NCI-H2081 treated with DMSO at 0.1 percent for 48 hours (cell line): ENCODE results near the gene DNMT3L.

Experiments used
- DNase-seq: peaks from one replicate; lab custom pipeline; 2025; lab: John Stamatoyannopoulos, UW

The DNMT3L gene

DNA sequence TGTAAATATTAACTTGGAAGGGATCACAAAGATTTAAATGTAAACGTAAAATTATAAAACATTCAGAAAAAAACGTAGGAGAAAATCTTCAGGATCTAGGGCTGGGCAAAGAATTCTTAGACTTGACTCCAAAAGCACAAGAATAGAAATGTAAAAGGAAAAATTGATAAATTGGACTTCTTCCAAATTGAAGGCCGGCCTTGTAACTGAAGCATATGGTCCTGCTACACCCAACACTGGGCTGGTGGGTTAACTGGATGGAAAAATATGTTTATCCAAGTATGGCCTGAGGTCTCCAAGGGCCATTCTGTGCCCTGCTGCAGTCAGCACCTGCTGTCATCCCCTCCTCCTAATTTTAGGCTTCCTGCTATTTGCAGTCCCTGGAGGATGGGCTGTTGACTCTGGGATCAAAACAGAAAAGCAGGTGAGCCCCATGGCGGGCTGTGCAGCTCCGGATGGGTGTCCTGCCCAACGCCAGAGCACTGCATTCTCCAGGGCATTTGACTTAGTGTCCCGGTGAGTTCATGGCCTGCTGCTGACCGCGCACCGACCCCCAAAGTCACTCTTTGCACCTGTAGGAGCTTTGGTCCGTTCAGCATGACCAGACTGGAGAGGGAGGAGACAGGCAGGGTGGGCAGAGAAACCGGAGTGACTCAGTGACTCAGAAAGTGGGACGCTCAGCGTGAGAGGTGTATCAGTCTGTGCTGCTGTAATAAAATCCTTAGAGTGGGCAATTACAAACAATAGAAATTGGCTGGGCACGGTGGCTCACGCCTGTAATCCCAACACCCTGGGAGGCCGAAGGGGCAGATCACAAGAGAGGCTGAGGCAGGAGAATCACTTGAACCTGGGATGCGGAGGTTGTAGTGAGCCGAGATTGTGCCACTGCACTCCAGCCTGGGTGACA is 17.9 kb upstream of the DNMT3L start:
- no peak for DNase-seq

DNA sequence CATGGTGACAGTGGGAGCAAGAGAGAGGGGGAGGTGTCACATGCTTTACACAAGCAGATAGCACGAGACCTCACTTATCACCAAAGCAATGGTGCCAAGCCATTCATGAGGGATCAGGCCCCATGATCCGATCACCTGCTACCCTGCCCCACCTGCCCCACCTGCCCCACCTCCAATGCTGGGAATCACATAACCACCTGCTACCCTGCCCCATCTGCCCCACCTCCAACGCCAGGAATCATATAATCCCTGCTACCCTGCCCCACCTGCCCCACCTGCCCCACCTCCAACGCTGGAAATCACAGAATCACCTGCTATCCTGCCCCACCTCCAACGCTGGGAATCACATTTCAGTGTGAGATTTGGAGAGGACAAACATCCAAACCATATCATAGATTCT is 13.3 kb upstream of the DNMT3L start:
- DNase-seq = no peak

DNA sequence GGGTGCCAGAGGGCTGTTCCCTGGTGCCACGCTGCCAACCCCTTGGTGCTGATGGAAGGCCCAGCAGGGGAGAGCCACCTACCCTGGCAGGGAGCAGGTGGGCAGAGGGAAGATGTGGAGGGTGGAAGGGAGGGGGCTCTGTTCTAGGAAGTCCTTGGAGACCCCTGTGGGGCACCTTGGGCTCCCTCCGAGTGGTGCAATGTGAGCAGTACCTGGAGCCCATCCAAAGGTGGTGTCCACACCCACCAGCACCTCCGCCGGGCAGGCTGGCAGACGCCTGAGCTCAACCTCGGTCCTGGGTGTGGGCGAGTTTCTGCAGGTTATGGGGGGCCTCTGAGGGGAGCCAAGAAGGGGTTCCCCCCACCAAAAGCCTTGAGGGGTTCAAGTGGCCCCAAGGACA is 11.3 kb upstream of the DNMT3L start:
- no peak for DNase-seq

DNA sequence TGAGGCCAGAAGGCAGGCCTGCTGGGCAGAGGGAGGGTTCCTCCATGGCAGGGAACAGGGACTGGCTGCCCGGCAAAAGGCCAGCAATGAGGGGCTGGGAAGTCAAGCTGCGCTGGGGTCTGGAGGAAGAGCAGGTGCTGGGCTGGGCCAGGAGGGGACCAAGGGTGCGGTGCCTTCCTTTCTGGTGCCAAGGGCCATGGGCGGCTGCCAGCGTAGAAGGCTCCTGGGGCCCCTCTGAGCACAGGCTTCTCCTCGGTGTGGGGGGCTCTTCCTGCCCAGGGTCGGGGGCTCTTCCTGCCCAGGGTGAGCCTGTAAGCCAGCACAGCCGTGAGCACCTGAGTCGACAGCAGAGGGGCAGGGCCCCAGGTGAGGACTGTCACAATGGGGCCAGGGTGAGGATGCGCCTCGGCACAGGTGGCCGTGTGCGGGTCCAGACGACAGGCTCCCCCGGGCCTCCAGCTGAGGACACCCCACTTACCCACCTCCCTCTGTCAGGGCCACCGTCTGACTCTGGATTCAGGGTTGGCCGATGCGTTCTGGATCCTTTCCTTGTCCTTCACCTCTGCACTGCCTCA is 10.7 kb upstream of the DNMT3L start:
- DNase-seq = no peak

GRCh38 chr21:44271558-44272283 is 10.0 kb upstream of the DNMT3L start:
- no peak for DNase-seq

GRCh38 chr21:44269090-44269489 is 7.4 kb upstream of the DNMT3L start:
- no peak for DNase-seq

DNA sequence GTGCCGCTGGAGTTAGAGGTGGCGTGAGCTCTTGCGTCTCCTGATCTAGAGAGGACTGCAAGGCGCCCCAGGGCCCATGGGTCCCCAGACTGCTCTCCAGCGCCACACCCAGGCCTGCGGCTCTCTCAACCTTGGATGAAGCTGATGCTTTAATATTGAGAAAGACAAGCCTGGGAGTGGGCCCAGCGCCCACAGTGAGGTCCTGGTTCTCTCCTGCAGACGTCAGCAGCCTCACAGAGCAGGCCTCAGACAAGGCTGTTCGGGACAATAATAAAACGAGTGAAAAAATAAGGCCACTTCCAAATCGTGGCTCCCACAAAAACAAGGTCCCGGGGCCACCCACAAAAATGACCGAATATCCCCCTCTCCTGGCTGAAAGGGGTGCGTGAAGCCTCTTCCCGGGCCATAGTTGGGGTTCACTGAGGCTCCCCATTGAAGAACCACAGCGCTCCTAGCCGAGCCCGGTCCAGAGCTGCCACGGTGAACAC is 6.0 kb upstream of the DNMT3L start:
- DNase-seq = no peak

- no peak for DNase-seq
Measured at GRCh38 chr21:44265734-44266270, 4.1 kb upstream of the DNMT3L start.

- DNase-seq = no peak
Measured at GRCh38 chr21:44263768-44264167, 2.1 kb upstream of the DNMT3L start.

DNA sequence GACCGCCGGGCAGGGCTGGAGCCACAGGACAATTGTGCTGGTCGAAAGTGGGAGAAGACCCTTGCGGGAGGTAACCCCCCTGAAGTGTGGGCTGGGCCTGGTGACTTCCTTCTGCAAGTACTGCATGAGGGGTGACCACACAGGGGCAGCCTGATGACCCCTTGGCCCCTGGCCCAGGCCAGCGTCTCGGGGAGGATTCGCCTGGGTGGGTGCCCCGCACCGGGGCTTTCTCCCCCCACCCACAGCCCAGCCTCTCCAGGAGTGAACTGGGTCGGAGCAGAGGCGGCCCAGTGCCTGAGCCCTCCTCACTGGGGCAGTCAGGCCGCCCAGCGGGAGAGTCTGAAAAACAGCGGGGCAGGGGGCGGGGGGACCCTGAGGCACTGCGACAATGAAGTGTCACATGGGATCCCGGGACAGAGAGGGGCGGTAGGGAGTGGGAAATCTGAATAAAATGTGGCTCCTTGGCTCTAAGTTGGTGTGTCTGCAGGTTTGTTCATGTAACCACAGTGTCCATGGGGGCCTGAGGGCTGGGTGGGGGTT is 1.6 kb upstream of the DNMT3L start:
- no peak for DNase-seq

DNA sequence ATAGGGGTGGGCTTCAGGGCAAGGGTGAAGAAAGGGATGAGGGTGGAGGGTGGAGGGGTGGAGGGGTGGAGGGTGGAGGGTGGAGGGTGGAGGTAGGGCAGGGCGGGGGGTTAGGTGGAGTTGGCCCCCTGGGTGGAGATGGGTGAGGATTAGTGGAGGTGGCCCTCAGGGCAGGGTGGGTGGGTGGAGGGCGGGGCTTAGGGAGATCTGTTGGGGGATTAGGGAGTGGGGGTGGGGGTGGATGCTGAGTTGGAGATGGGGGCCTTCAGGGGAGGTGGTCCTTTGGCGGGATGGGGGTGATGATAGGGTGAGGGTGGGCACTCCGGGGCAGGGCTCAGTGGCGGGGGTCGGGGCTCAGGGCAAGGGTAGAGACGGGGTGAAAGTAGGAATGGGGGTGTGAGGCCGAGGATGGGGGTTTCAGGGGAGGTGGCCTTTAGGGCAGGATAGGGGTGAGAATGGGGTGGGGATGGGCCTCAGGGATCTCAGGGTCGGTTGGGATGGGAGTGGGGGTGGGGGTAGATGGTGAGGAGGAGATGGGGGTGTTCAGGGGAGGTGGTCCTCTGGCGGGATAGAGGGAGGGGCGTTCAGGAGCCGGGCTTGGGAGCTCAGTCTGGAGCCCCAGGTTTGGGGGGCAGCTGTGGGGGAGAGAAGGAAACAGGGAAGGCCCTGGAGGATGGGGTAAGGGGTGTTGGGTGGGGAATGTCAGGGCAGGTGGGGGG is 800 bp upstream of the DNMT3L start:
- no peak for DNase-seq

GRCh38 chr21:44260791-44261631 is 686 bp downstream of the DNMT3L start:
- no peak for DNase-seq

GRCh38 chr21:44260066-44260465 is 1.6 kb downstream of the DNMT3L start:
- no peak for DNase-seq

- no peak for DNase-seq
Measured at GRCh38 chr21:44259082-44259705, 2.5 kb downstream of the DNMT3L start.

GRCh38 chr21:44258056-44258725 is 3.5 kb downstream of the DNMT3L start:
- no peak for DNase-seq

GRCh38 chr21:44255511-44255981 is 6.2 kb downstream of the DNMT3L start:
- no peak for DNase-seq

- no peak for DNase-seq
Measured at GRCh38 chr21:44253832-44254710, 7.6 kb downstream of the DNMT3L start.
